CD8-positive, alpha-beta memory T cell (primary cell): ENCODE data around the gene GLTPD2. TPM values are rescaled to one million over a fixed set of nuclear protein-coding genes. Genes with fewer than 3 reads are reported as not detected.

ENCODE experiments used
- CTCF ChIA-PET: fragments of 350-600 bp; sonication (Branson Sonifier 250); formaldehyde crosslinking; loops from one replicate; lab custom pipeline; 2021; ENCODE audit warnings: antibody characterized with exemption; lab: Charles Lee
- POLR2A ChIA-PET: fragments of 350-600 bp; sonication (Branson Sonifier 250); formaldehyde crosslinking; loops from one replicate; lab custom pipeline; 2021; ENCODE audit warnings: antibody characterized with exemption; lab: Charles Lee
- DNase-seq, 5 donors: peaks; one replicate each; pipeline versions ENCODE4 v3.0.0 to v3.0.0-alpha.2; 2020 to 2022; ENCODE audit warnings: mixed read lengths in 1 of 5
- H3K27ac ChIP-seq: one replicate; pipeline ENCODE4 v1.7.0; 2013; ENCODE audit warnings: low read depth, mild to moderate bottlenecking, low read length, moderate library complexity
- H3K27me3 ChIP-seq: 2 replicates; pipeline ENCODE4 v1.7.0; 2013; ENCODE audit warnings: low read length, mild to moderate bottlenecking; ENCODE audit not compliant: insufficient read depth, poor library complexity, severe bottlenecking
- H3K36me3 ChIP-seq: 2 replicates; pipeline ENCODE4 v1.7.0; 2013; ENCODE audit warnings: mild to moderate bottlenecking, low read length, moderate library complexity; ENCODE audit not compliant: insufficient read depth
- H3K4me1 ChIP-seq: 2 replicates; pipeline ENCODE4 v1.7.0; 2013; ENCODE audit warnings: mild to moderate bottlenecking, low read length, moderate library complexity; ENCODE audit not compliant: insufficient read depth
- H3K4me3 ChIP-seq: 2 replicates; pipeline ENCODE4 v1.7.0; 2013; ENCODE audit warnings: mild to moderate bottlenecking, low read length
- H3K9me3 ChIP-seq: 2 replicates; pipeline ENCODE4 v1.7.0; 2013; ENCODE audit warnings: mild to moderate bottlenecking, low read length
- H3K27ac Mint-ChIP-seq, 8 donors: one replicate each; pipeline ENCODE4 v1.8.0; 2020 to 2021; ENCODE audit warnings: mixed read lengths in 8 of 8, mild to moderate bottlenecking in 6 of 8, inconsistent platforms in 3 of 8, moderate library complexity in 3 of 8
- H3K27me3 Mint-ChIP-seq, 2 donors: one replicate each; pipeline ENCODE4 v1.8.0; 2020 to 2021; ENCODE audit warnings: mixed read lengths in 2 of 2, mild to moderate bottlenecking in 1 of 2, moderate library complexity in 1 of 2
- H3K36me3 Mint-ChIP-seq, 3 donors: one replicate each; pipeline ENCODE4 v1.8.0; 2020 to 2021; ENCODE audit warnings: mixed read lengths in 3 of 3, inconsistent platforms in 1 of 3, mild to moderate bottlenecking in 1 of 3
- H3K4me1 Mint-ChIP-seq, 3 donors: one replicate each; pipeline ENCODE4 v1.8.0; 2020 to 2021; ENCODE audit warnings: mixed read lengths in 3 of 3, inconsistent platforms in 1 of 3, mild to moderate bottlenecking in 1 of 3
- H3K4me3 Mint-ChIP-seq, 7 donors: one replicate each; pipeline ENCODE4 v1.8.0; 2020 to 2021; ENCODE audit warnings: mixed read lengths in 7 of 7, mild to moderate bottlenecking in 6 of 7, moderate library complexity in 4 of 7, inconsistent platforms in 2 of 7
- H3K9me3 Mint-ChIP-seq, 5 donors: one replicate each; pipeline ENCODE4 v1.8.0; 2020 to 2022; ENCODE audit warnings: mixed read lengths in 5 of 5, mild to moderate bottlenecking in 3 of 5, moderate library complexity in 2 of 5, inconsistent platforms in 1 of 5
- polyA plus RNA-seq: library from polyadenylated mRNA; unstranded; fragments of 300-500 nt; fragmentation: Illumina TruSeq; gene quantifications from one replicate; pipeline ENCODE4 v1.2.3, GENCODE V29; 2021
- total RNA-seq, 2 experiments: library from RNA; stranded (reverse); gene quantifications; one replicate each; pipeline ENCODE4 v1.2.3, GENCODE V29; 2021

The GLTPD2 gene
- total and polyA plus RNA-seq, 3 experiments from 2014 or later, result not detected

DNA sequence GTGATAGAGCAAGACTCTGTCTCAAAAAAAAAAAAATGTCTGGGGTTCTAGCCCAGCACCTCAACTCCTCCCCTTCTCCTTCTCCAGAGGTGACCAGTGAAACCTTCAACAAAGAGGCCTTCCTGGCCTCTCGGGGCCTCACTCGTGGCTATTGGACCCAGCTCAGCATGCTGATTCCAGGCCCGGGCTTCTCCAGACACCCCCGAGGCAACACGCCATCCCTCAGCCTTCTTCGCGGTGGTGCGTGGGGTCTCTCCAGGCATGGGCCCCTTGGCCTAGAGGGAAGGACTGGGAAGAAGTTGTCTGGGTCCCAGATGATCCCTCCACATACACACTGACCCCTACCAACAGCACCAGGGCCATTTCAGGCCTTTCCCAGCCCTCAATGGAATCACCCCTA, 45.5 kb upstream of the GLTPD2 start:
- peaks cover 21% of the 10 kb centered on the region for H3K4me1 ChIP-seq
- Mint-ChIP-seq H3K9me3 (no peaks in the 10 kb centered on the region), H3K4me3 (peak overlapping the region in 1 of 7 donors; percentile 54), H3K27me3 (peaks cover 12 to 23% of the 10 kb centered on the region in 2 donors), H3K27ac (no peak overlapping the region), H3K36me3 (peaks cover 0 to 3% (median 0%) of the 10 kb centered on the region in 3 donors), H3K4me1 (peaks cover 21 to 26% (median 23%) of the 10 kb centered on the region in 3 donors)
- ChIA-PET CTCF (interaction anchor here (1.0 to 1.7 kb wide), 3 partner anchors 11 to 47 kb away, joined by 3 to 4 read pairs (median 4); no protein-coding TSS in a partner anchor), POLR2A (no interaction called here)
- H3K36me3 ChIP-seq, result no peaks in the 10 kb centered on the region
- DNase-seq, result no peak
- H3K27me3 ChIP-seq, result peaks cover 11% of the 10 kb centered on the region
- no peak overlapping the region for H3K4me3 ChIP-seq
- H3K27ac ChIP-seq, result no peak overlapping the region
- H3K9me3 ChIP-seq, result no peaks in the 10 kb centered on the region

DNA sequence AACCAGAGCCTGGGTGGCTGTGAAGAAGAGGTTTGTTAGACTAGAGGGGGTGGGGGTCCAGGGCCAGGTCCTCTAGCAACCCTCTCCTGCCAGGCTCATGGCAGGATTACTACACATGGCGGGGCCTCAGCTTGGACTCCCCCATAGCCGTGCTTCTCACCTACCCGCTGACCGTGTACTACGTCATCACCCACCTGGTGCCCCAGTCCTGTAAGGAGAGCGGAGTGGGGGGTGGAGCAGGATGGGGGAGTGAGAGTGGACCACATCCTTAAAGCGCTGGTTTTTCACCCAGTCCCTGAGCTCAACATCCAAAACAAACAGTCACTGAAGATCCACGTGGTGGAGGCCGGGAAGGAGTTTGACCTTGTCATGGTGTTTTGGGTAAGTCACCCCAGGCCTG, 44.9 kb upstream of the GLTPD2 start:
- Mint-ChIP-seq H3K27ac (no peak overlapping the region), H3K9me3 (no peaks in the 10 kb centered on the region), H3K4me3 (no peak overlapping the region), H3K4me1 (peaks cover 16 to 24% (median 21%) of the 10 kb centered on the region in 3 donors), H3K36me3 (no peaks in the 10 kb centered on the region), H3K27me3 (peaks cover 10 to 29% of the 10 kb centered on the region in 2 donors)
- no peaks in the 10 kb centered on the region for H3K9me3 ChIP-seq
- POLR2A ChIA-PET, result no interaction called here
- DNase-seq, result no peak
- peaks cover 11% of the 10 kb centered on the region for H3K27me3 ChIP-seq
- peaks cover 19% of the 10 kb centered on the region for H3K4me1 ChIP-seq
- no peak overlapping the region for H3K27ac ChIP-seq
- CTCF ChIA-PET, result interaction anchor here (1.0 to 1.7 kb wide), 3 partner anchors 12 to 47 kb away, joined by 3 to 4 read pairs (median 4); no protein-coding TSS in a partner anchor
- H3K36me3 ChIP-seq, result no peaks in the 10 kb centered on the region
- H3K4me3 ChIP-seq, result no peak overlapping the region

DNA sequence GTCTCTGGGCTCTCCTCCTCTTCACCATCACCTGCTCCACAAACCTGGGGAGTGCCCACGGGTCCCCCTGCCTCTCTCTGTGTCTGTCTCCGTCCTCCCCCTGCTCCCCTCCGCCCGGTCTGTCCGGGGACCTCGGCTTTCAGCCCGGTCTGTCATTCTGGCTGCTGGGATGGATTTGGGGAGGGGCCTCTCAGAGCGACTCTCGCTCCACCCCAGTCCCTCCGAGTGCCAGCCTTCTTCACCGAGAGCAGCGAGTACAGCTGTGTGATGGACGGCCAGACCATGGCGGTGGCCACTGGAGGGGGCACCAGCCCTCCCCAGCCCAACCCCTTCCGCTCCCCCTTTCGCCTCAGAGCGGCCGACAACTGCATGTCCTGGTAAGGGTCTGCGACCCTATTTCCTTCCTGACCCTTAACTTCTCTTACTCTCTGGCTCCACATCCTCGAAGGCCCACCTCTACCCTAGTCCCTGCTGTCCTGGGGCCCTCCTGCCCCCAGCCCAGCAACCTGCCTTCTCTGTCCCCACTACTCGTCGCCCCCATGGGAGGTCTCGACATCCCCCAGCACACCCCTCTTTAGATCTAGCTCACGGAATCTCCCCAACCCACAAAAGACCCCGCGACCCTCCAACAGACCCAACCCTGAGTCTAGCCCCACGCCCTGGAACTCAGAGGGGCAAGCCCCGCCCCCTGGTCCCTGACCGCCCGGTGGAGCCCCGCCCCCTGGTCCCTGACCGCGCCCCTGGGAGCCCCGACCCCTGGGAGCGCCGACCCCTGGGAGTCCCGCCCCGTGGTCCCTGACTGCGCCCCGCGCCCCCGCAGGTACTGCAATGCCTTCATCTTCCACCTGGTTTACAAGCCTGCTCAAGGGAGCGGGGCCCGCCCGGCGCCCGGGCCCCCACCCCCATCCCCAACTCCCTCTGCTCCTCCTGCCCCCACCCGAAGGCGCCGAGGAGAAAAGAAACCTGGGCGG, 43.5 kb upstream of the GLTPD2 start:
- POLR2A ChIA-PET, result interaction anchor here (1.0 kb wide), 1 partner anchor 31 kb away, joined by 4 read pairs; no protein-coding TSS in a partner anchor
- Histone ChIP-seq H3K4me3 (no peak overlapping the region), H3K27me3 (peaks cover 8% of the 10 kb centered on the region), H3K9me3 (no peaks in the 10 kb centered on the region), H3K36me3 (no peaks in the 10 kb centered on the region), H3K27ac (no peak overlapping the region), H3K4me1 (peaks cover 12% of the 10 kb centered on the region)
- Mint-ChIP-seq H3K27ac (peak overlapping the region in 1 of 8 donors; percentile 54), H3K4me1 (peaks cover 11 to 18% (median 16%) of the 10 kb centered on the region in 3 donors), H3K36me3 (no peaks in the 10 kb centered on the region), H3K9me3 (no peaks in the 10 kb centered on the region), H3K27me3 (peaks cover 10 to 35% of the 10 kb centered on the region in 2 donors), H3K4me3 (no peak overlapping the region)
- CTCF ChIA-PET, result no interaction called here
- no peak for DNase-seq

DNA sequence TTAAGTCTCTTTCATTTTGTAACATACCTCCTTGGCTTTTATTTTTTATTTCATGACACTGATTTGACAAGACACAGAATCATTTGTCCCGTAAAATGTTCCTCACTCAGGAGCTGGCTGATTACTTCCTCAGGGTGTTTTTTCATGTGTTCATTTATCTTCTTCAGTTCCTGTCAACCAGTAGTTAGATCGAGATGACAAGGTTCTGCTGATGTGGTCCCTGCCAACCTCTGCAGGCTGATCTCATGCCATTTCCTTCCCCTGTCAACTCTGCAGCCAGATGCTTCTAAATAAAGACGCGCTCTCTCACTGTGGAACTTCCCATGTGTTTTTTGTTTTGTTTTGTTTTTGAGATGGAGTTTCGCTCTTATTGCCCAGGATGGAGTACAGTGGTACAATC, 40.9 kb upstream of the GLTPD2 start:
- peaks cover 9 to 15% (median 14%) of the 10 kb centered on the region in 3 donors for H3K4me1 Mint-ChIP-seq
- no peaks in the 10 kb centered on the region for H3K9me3 ChIP-seq
- H3K27me3 Mint-ChIP-seq, result peaks cover 12 to 31% of the 10 kb centered on the region in 2 donors
- no peak overlapping the region for H3K27ac ChIP-seq
- peak in 1 of 5 donors; percentile 53 for DNase-seq
- no peaks in the 10 kb centered on the region for H3K36me3 Mint-ChIP-seq
- no peak overlapping the region for H3K4me3 ChIP-seq
- H3K4me1 ChIP-seq, result peaks cover 10% of the 10 kb centered on the region
- CTCF ChIA-PET, result interaction anchor here (1.6 to 1.8 kb wide), 2 partner anchors 38 to 42 kb away, joined by 4 read pairs; partner anchors contain the start of genes ARRB2 and GLTPD2
- no peaks in the 10 kb centered on the region for H3K36me3 ChIP-seq
- peaks cover 3% of the 10 kb centered on the region for H3K27me3 ChIP-seq
- peak overlapping the region; percentile 18 to 77 (median 57) for H3K4me3 Mint-ChIP-seq
- POLR2A ChIA-PET, result interaction anchor here (0.9 kb wide), 1 partner anchor 42 kb away, joined by 3 read pairs; no protein-coding TSS in a partner anchor
- no peaks in the 10 kb centered on the region for H3K9me3 Mint-ChIP-seq
- H3K27ac Mint-ChIP-seq, result peak overlapping the region in 7 of 8 donors; percentile 44 to 83 (median 59)

DNA sequence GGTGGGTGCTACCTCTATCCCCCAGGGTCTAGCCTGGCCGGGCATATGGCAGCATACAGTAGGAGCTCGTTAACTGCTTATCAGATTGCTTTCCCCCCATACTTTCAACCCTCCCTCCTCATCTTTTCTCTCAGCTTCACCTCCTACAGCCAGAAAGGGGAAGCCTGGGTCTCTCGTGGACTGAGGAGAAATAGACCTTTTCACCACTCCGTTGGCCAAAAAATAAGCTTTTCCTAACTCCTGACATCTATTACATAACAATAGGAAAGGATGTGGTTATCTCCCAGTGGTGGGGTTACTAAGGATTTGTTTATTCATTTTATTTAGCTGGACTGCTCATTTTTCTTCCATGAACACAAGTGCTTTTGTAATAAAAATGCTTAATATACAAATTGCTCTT, 40.1 kb upstream of the GLTPD2 start:
- no peak for DNase-seq
- Histone ChIP-seq H3K36me3 (no peaks in the 10 kb centered on the region), H3K4me3 (no peak overlapping the region), H3K9me3 (no peaks in the 10 kb centered on the region), H3K27me3 (peaks cover 3% of the 10 kb centered on the region), H3K4me1 (peaks cover 10% of the 10 kb centered on the region), H3K27ac (no peak overlapping the region)
- peaks cover 13 to 33% of the 10 kb centered on the region in 2 donors for H3K27me3 Mint-ChIP-seq
- CTCF ChIA-PET, result interaction anchor here (1.0 to 1.8 kb wide), 3 partner anchors 10 to 41 kb away, joined by 3 to 4 read pairs (median 4); partner anchors contain the start of gene GLTPD2
- H3K4me3 Mint-ChIP-seq, result no peak overlapping the region
- H3K36me3 Mint-ChIP-seq, result no peaks in the 10 kb centered on the region
- H3K4me1 Mint-ChIP-seq, result peaks cover 9 to 15% (median 14%) of the 10 kb centered on the region in 3 donors
- H3K27ac Mint-ChIP-seq, result no peak overlapping the region
- POLR2A ChIA-PET, result interaction anchor here (0.9 kb wide), 1 partner anchor 41 kb away, joined by 3 read pairs; no protein-coding TSS in a partner anchor
- no peaks in the 10 kb centered on the region for H3K9me3 Mint-ChIP-seq

DNA sequence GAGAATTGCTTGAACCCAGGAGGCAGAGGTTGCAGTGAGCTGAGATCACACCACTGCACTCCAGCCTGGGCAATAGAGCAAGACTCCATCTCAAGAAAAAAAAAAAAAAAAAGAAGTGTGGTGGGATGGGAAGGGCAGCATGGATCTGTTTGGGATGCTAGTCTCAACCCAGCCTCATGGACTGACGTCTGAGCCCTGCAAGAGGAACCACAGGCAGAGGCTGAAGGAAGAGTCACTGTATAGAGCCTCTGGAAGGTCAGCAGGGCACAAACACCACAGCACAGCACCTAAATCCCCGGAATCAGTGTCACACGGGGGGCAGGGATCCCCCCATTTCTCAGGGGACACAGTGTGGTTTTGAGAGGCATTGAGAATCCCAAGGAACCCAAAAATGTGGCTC, 38.2 kb upstream of the GLTPD2 start:
- Histone ChIP-seq H3K9me3 (no peaks in the 10 kb centered on the region), H3K27ac (no peak overlapping the region), H3K4me1 (peaks cover 10% of the 10 kb centered on the region), H3K27me3 (no peaks in the 10 kb centered on the region), H3K4me3 (no peak overlapping the region), H3K36me3 (no peaks in the 10 kb centered on the region)
- Mint-ChIP-seq H3K27me3 (peaks cover 24 to 40% of the 10 kb centered on the region in 2 donors), H3K4me3 (no peak overlapping the region), H3K36me3 (no peaks in the 10 kb centered on the region), H3K27ac (no peak overlapping the region), H3K4me1 (peaks cover 9 to 15% (median 12%) of the 10 kb centered on the region in 3 donors), H3K9me3 (no peaks in the 10 kb centered on the region)
- ChIA-PET POLR2A (no interaction called here), CTCF (no interaction called here)
- DNase-seq, result no peak

DNA sequence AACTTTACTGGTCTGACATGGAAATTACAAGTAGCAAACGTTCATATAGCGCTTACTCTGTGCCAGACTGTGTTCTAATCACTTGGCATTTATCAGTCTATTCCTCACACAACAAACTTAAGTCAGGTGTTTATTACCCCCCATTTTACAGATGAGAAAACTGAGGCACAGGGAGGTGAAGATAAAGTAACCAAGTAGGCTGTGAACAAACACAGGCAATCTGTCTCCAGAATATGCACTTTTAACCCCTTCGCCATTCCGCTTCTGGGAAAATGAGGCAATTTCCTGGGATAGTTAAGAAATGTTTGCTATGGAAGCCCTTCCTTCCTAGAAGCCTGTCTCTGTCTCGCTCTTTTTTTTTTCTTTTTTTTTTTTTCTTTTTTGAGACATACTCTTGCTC, 36.8 kb upstream of the GLTPD2 start:
- H3K4me1 Mint-ChIP-seq, result peaks cover 9 to 11% (median 9%) of the 10 kb centered on the region in 3 donors
- no peak for DNase-seq
- Histone ChIP-seq H3K9me3 (no peaks in the 10 kb centered on the region), H3K27ac (no peak overlapping the region), H3K4me1 (peaks cover 10% of the 10 kb centered on the region), H3K36me3 (no peaks in the 10 kb centered on the region), H3K27me3 (no peaks in the 10 kb centered on the region), H3K4me3 (no peak overlapping the region)
- ChIA-PET CTCF (interaction anchor here (1.9 kb wide), 1 partner anchor 38 kb away, joined by 7 read pairs; the partner anchor contains the start of gene GLTPD2), POLR2A (no interaction called here)
- no peaks in the 10 kb centered on the region for H3K36me3 Mint-ChIP-seq
- H3K27me3 Mint-ChIP-seq, result peaks cover 24 to 45% of the 10 kb centered on the region in 2 donors
- no peak overlapping the region for H3K27ac Mint-ChIP-seq
- no peak overlapping the region for H3K4me3 Mint-ChIP-seq
- H3K9me3 Mint-ChIP-seq, result no peaks in the 10 kb centered on the region
